ENCODE measurements around the gene CPLANE1.
"Not testable (repeated sequence)": the region's sequence is repeated elsewhere in the genome, so short reads cannot be mapped to it uniquely, and the experiment has no call there.

Gene CPLANE1

GRCh38 chr5:37112383-37112991, 136.7 kb downstream of the CPLANE1 start:
- no peak for DNase-seq

DNA sequence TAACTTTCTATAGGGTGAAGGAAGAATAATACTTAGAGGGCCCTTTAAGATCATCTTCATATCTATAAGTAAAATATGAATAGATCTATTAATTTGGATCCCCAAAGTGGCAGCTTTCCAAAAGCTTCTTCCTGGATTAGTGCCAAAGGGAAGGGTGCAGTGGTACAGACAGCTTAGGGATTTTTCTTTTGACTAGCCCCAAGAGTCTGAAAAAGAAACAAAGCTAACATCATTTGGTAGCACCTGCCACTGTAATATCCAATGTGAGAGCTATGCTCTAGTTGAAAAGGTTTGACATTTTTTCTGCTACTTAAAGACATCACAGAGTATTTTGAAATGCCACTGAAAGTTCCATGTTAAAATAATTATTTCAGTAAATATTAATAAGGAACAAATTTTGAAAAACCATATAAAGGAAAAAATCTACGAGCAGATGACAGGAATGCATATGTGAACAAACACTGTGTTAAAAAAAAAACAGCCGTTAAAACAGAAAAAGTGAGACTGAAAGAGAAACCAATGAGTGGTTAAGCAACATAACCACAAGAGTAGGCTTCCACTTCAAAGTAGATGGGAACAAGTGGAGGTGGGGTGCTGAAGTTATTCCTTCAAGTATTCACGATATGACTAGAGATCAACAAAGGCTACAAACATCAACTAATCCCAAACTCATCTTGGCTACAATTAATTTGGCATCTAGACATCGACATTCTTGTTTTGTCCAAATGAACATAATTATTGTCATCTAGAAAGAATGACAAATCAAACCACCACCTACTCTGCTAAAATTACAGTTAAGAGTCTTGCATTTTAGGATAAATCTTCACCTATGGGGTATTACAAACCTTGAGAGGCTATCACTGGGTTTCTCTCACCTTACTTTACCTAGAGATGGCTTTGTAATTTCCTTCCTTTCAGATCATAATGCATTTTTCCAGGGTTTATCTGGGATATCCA, 137.5 kb downstream of the CPLANE1 start:
- DNase-seq: no peak

GRCh38 chr5:37110135-37110534, 139.0 kb downstream of the CPLANE1 start:
- DNase-seq: no peak

- DNase-seq: no peak
Measured at GRCh38 chr5:37109338-37109737, 139.8 kb downstream of the CPLANE1 start.

- no peak for DNase-seq
Measured at GRCh38 chr5:37103302-37103701, 145.9 kb downstream of the CPLANE1 start.

DNA sequence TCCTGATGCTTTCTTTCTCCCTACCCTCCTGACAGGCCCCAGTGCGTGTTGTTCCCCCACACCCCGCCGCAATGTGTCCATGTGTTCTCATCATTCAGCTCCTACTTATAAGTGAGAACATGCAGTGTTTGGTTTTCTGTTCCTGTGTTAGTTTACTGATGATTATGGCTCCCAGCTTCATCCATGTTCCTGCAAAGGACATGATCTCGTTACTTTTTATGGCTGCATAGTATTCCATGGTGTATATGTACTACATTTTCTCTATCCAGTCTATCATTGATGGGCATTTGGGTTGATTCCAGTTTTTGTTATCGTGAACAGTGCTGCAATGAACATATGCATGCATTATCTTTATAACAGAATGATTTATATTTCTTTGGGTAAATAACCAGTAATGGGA, 149.9 kb downstream of the CPLANE1 start:
- not testable (repeated sequence) for DNase-seq

DNA sequence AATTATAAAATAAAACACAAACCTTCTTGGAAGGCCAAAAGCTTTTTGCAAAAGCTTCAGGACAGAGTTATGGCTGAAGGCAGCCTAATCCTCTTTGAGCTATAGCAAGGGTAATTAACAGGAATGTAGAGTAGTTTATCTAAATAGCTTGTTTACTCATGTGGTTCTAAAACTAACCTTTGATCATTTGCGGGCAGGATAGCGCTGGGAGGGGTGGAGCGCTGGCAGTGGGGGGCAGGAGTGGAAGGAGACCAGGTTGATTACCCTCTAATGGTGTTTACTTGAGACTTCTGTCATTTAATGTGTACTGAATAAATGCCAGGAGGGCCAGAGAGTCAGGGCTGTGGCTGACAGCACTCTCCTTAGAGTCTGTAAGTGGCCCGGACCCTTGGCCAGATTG, 155.4 kb downstream of the CPLANE1 start:
- DNase-seq: not testable (repeated sequence)

DNA sequence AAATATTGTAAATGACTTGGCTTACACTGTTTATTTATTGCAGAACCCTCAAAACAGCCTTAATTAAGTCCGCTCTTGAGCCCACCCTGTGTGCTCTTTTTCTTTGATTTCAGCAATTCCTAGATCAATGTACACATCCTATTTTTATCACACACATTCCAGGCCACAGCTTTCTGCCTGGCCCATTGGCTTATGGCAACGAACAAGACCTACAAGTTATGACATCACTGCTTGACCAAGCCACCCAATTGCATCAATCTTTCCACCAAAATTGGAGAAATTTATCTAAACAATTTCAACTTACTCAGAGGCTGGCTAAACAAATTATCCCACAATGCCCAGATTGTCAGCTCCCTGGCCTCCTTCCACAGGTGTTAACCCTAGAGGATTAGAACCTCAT, 158.4 kb downstream of the CPLANE1 start:
- no peak for DNase-seq

- no peak for DNase-seq
Measured at GRCh38 chr5:37090123-37090726, 159.0 kb downstream of the CPLANE1 start.

DNA sequence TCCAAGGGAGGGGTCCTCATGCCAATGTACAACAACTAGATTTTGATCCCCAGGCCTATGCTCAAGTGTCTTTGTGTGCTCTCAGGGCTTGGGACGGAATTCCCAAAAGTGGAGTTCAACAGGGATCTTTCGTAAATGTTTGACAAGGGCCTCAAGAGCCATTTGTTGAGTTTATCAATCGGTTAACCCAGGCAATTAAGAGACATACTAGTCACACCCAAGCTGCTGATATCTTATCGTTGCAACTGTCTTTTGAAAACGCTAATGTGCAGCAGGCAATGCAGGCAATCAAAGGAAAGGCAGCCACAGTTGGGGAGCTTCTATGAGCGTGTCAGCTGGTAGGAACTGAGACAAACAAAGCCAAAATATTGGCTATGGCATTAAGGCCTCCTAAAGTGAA, 161.2 kb downstream of the CPLANE1 start:
- no peak for DNase-seq

DNA sequence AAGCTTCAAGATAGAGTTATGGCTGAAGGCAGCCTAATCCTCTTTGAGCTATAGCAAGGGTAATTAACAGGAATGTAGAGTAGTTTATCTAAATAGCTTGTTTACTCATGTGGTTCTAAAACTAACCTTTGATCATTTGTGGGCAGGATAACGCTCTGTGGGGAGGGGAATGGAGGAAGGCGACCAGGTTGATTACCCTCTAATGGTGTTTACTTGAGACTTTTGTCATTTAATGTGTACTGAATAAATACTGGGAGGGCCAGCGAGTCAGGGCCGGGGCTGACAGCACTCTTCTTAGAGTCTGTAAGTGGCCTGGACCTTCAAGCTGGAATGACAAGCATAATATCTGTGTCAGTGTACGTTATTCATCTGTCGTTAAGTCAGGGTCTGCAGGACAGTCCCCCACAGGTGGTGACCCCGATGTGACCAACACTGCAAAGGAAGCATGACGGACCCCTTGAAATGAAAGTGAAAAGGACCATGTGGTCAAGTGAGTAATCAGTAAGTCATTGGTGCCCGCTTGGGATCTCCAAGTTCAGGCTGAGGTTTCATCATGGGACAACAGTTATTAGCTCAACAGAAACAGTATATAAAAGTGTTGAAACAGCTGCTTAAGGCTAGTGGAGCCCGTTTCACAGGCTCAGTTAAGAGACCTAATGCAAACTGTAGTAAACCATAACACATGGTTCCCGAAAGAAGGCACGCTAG, 162.6 kb downstream of the CPLANE1 start:
- no peak for DNase-seq

- DNase-seq: not testable (repeated sequence)
Measured at GRCh38 chr5:37086026-37086425, 163.2 kb downstream of the CPLANE1 start.

- DNase-seq: not testable (repeated sequence)
Measured at GRCh38 chr5:37082977-37083376, 166.2 kb downstream of the CPLANE1 start.

DNA sequence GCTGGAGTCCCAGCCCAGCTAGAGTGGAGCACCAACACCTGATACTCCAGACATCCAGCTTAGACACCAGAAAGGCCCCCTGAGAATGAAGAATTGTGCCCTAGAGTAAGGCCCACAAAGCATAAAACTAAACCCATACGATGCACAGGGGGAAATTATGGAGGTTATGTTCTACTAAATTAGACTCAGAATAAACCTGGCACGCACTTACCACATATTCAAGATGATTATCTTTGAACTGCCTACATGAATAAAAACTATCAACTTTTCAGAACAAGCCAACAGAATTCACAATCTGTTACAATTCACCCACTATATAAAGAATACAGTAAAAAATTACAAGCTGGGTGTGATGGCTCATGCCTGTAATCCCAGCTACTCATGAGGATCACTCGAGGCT, 168.5 kb downstream of the CPLANE1 start:
- DNase-seq: no peak

DNA sequence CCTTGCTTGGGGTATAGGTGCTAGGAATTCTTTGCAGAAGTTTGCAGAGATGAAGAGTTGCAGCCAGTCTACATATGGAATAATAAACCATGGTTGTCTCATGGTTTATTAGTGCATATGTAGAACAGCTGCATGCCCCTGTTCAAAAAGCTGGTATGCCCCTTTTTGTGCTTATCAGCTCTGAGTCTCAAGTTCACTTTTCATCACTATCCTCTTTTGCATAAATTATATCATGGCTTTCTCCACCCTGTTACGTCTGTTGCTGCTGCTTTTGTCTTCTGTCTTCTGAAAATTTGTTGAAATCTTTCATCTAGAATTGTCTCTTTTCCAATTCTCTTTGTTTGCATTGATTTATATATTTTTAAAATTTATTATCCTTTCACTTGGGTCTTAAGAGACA, 172.0 kb downstream of the CPLANE1 start:
- DNase-seq: no peak

DNA sequence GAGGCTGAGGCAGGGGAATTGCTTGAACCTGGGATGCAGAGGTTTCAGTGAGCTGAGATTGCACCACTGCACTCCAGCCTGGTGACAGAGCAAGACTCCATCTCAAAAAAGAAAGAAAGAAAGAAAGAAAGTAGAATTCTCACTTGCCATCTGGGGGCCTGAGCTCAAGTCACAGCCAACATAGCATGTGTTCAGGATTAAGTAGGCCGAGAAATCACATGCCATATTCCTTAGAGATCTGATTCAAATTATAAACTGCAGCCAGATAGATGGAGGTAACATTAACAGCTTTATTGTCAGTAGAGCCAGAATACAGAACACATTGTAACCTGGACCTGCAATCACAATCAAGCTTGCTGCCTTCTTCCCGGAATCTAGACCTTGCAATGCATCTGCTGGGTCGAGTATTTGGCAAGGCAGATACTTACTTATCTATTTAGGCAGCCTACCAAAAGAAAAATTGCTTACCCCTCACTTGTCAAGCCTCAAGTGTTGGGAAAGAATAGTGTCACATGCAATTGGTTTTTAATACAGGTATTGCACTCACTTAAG, 173.7 kb downstream of the CPLANE1 start:
- DNase-seq: no peak

- DNase-seq: no peak
Measured at GRCh38 chr5:37071901-37072581, 177.1 kb downstream of the CPLANE1 start.

DNA sequence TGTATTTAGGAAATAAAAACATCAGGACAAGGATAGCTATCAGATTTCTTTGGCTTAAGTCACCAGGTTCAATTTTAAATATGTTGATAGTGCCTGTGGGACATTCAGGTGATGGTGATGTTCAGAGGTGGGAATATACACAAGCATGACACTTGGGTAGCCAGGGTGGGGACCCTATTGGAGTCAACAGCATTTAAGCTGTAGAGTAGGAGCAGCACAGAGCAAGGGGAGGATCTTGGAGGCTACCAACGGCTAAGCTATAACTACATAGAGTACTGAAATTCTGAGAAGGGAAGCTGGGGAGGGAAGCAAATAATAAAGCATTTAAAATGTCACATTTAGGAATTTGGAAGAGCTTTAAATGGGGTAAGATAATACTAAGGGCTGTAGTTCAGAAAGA, 177.7 kb downstream of the CPLANE1 start:
- no peak for DNase-seq

DNA sequence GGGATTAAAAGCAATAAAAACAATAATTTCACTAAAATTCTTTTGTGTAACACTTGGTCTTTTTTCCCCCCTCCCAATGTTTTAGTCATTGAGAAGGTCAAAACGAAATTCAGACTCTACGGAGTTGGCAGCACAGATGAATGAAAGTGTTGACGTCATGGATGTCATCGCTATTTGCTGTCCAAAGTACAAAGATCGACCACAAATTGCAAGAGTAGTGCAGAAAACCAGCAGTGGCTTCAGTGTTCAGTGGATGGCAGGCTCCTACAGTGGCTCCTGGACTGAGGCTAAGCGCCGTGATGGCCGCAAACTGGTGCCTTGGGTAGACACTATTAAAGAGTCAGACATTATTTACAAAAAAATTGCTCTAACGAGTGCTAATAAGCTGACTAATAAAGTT, 184.7 kb downstream of the CPLANE1 start:
- DNase-seq: no peak

DNA sequence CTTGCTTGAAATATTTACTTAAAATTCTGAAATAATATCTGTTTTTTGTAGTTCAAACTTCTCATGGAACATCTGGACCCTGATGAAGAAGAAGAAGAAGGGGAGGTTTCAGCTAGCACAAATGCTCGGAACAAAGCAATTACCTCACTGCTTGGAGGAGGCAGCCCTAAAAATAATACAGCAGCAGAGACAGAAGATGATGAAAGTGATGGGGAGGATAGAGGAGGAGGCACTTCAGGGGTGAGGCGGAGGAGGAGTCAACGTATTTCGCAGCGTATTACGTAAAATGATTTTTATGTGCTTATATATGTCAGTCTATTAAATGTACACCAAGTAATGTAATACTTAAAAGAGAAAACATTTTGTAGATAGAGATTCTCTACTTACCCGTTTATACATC, 185.4 kb downstream of the CPLANE1 start:
- no peak for DNase-seq

DNA sequence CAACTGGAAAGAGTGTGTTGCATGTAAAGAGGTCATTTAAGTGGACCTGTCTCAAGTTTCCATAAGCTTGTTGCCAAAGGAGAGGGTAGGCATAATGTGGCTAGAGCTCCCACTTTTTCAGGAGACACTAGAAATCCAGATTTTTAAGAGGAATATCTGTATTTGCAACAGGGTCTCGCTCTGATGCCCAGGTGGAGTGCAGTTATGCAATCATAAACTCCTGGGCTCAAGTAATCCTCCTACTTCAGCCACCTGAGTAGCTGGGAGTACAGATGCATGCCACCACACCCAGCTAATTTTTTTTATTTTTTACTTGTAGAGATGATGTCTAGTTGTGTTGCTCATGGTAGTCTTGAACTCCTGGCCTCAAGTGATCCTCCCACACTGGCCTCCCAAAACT, 189.1 kb downstream of the CPLANE1 start:
- DNase-seq: no peak

GRCh38 chr5:37056762-37057161, 192.4 kb downstream of the CPLANE1 start:
- no peak for DNase-seq

All from activated CD4-positive, CD25-positive, alpha-beta regulatory T cell (primary cell).